Astrocyte (in vitro differentiated cells and primary cell): Measurements from ENCODE around the gene ZNF593. TPM values are rescaled to one million over a fixed set of nuclear protein-coding genes. Genes with fewer than 3 reads are reported as not detected.

Experiments
- DNase-seq: peaks from one replicate; pipeline ENCODE4 v3.0.0-alpha.2; 2010; ENCODE audit warnings: low read depth
- FAIRE-seq: peaks from 2 replicates; lab custom pipeline; 2011; peaks lifted over from hg19 to GRCh38; lab: Jason Lieb, UNC
- H2AFZ ChIP-seq: 2 replicates; pipeline ENCODE4 v1.6.0; 2012; ENCODE audit warnings: low read depth, low read length, inconsistent platforms
- H3K27ac ChIP-seq: 2 replicates; pipeline ENCODE4 v1.5.1; 2011; ENCODE audit warnings: low read depth, low read length, inconsistent platforms
- H3K27me3 ChIP-seq: 2 replicates; pipeline ENCODE4 v1.6.0; 2011; ENCODE audit warnings: low read length, inconsistent platforms; ENCODE audit not compliant: insufficient read depth
- H3K36me3 ChIP-seq: 2 replicates; pipeline ENCODE4 v1.5.1; 2011; ENCODE audit warnings: low read length, inconsistent platforms; ENCODE audit not compliant: insufficient read depth
- H3K4me1 ChIP-seq: 2 replicates; pipeline ENCODE4 v1.5.1; 2011; ENCODE audit warnings: low read length, inconsistent platforms; ENCODE audit not compliant: insufficient read depth
- H3K4me2 ChIP-seq: 2 replicates; pipeline ENCODE4 v1.6.0; 2012; ENCODE audit warnings: low read length, inconsistent platforms
- H3K4me3 ChIP-seq: 2 replicates; pipeline ENCODE4 v1.5.1; 2011; ENCODE audit warnings: low read depth, mild to moderate bottlenecking, low read length, inconsistent platforms; ENCODE audit not compliant: insufficient read depth
- H3K79me2 ChIP-seq: 2 replicates; pipeline ENCODE4 v1.6.0; 2012; ENCODE audit warnings: mild to moderate bottlenecking, low read length, inconsistent platforms; ENCODE audit not compliant: insufficient read depth
- H3K9ac ChIP-seq: 2 replicates; pipeline ENCODE4 v1.6.0; 2012; ENCODE audit warnings: mild to moderate bottlenecking, low read length, inconsistent platforms
- H3K9me3 ChIP-seq: 2 replicates; pipeline ENCODE4 v1.5.1; 2012; ENCODE audit warnings: low read depth, mild to moderate bottlenecking, low read length, inconsistent platforms; ENCODE audit not compliant: insufficient read depth
- H4K20me1 ChIP-seq: 2 replicates; pipeline ENCODE4 v1.6.0; 2012; ENCODE audit warnings: low read length, inconsistent platforms; ENCODE audit not compliant: insufficient read depth
- H3K27ac Mint-ChIP-seq: one replicate; pipeline ENCODE4 v1.8.0; 2021; ENCODE audit warnings: mild to moderate bottlenecking, mixed read lengths; ENCODE audit not compliant: unreplicated experiment
- H3K27me3 Mint-ChIP-seq: one replicate; pipeline ENCODE4 v1.8.0; 2021; ENCODE audit warnings: low read depth, mixed read lengths; ENCODE audit not compliant: unreplicated experiment
- H3K36me3 Mint-ChIP-seq: one replicate; pipeline ENCODE4 v1.8.0; 2021; ENCODE audit warnings: low read depth, mixed read lengths; ENCODE audit not compliant: unreplicated experiment
- H3K4me1 Mint-ChIP-seq: one replicate; pipeline ENCODE4 v1.8.0; 2021; ENCODE audit warnings: low read depth, mixed read lengths; ENCODE audit not compliant: unreplicated experiment
- H3K4me3 Mint-ChIP-seq: one replicate; pipeline ENCODE4 v1.8.0; 2021; ENCODE audit warnings: mild to moderate bottlenecking, moderate library complexity, mixed read lengths; ENCODE audit not compliant: unreplicated experiment
- H3K9me3 Mint-ChIP-seq: one replicate; pipeline ENCODE4 v1.8.0; 2021; ENCODE audit warnings: mild to moderate bottlenecking, mixed read lengths; ENCODE audit not compliant: unreplicated experiment
- CTCF ChIP-seq: IDR thresholded peaks from 2 replicates; pipeline ENCODE4 v1.5.1; 2011; ENCODE audit warnings: low read depth, mild to moderate bottlenecking, inconsistent platforms, low read length, moderate library complexity; ENCODE audit not compliant: insufficient read depth
- EZH2 ChIP-seq: IDR thresholded peaks from 2 replicates; pipeline ENCODE4 v1.6.1; 2012; ENCODE audit warnings: mild to moderate bottlenecking, low read length, inconsistent platforms; ENCODE audit not compliant: insufficient read depth
- total RNA-seq: library from RNA; stranded (reverse); gene quantifications from 2 replicates; pipeline ENCODE4 v1.2.1, GENCODE V29; 2021

The ZNF593 gene
- total RNA-seq, 1 donor from 2014 or later = 34.4 TPM

GRCh38 chr1:26153966-26154532 is 15.7 kb upstream of the ZNF593 start:
- Histone ChIP-seq H2AFZ (no peak overlapping the region), H3K4me3 (no peak overlapping the region), H3K79me2 (no peaks in the 10 kb centered on the region), H3K9ac (no peak overlapping the region), H4K20me1 (no peaks in the 10 kb centered on the region), H3K36me3 (no peaks in the 10 kb centered on the region), H3K4me2 (no peak overlapping the region), H3K9me3 (no peaks in the 10 kb centered on the region), H3K27me3 (peaks cover 15% of the 10 kb centered on the region), H3K27ac (no peak overlapping the region), H3K4me1 (peaks cover 12% of the 10 kb centered on the region)
- Mint-ChIP-seq H3K9me3 (peaks cover 1% of the 10 kb centered on the region), H3K4me1 (peaks cover 20% of the 10 kb centered on the region), H3K27me3 (peaks cover 47% of the 10 kb centered on the region), H3K36me3 (no peaks in the 10 kb centered on the region), H3K27ac (no peak overlapping the region), H3K4me3 (no peak overlapping the region)
- TF ChIP-seq CTCF (no peak), EZH2 (no peak)
- DNase-seq (no peak), FAIRE-seq (no peak)

GRCh38 chr1:26154750-26155149 is 15.0 kb upstream of the ZNF593 start:
- TF ChIP-seq CTCF = no peak
- no peak for TF ChIP-seq EZH2
- no peak for FAIRE-seq
- H2AFZ ChIP-seq = no peak overlapping the region
- H3K4me1 ChIP-seq = peaks cover 13% of the 10 kb centered on the region
- H3K4me1 Mint-ChIP-seq = peaks cover 27% of the 10 kb centered on the region
- DNase-seq = no peak
- H3K4me3 Mint-ChIP-seq = no peak overlapping the region
- no peak overlapping the region for H3K9ac ChIP-seq
- no peaks in the 10 kb centered on the region for H3K9me3 ChIP-seq
- no peaks in the 10 kb centered on the region for H3K79me2 ChIP-seq
- peaks cover 43% of the 10 kb centered on the region for H3K27me3 Mint-ChIP-seq
- peaks cover 1% of the 10 kb centered on the region for H3K9me3 Mint-ChIP-seq
- no peaks in the 10 kb centered on the region for H3K36me3 Mint-ChIP-seq
- no peak overlapping the region for H3K27ac Mint-ChIP-seq
- H4K20me1 ChIP-seq = no peaks in the 10 kb centered on the region
- no peak overlapping the region for H3K4me2 ChIP-seq
- peaks cover 15% of the 10 kb centered on the region for H3K27me3 ChIP-seq
- no peaks in the 10 kb centered on the region for H3K36me3 ChIP-seq
- H3K4me3 ChIP-seq = no peak overlapping the region
- H3K27ac ChIP-seq = no peak overlapping the region
